Measurements from ENCODE around the gene FOXP1.

DNA sequence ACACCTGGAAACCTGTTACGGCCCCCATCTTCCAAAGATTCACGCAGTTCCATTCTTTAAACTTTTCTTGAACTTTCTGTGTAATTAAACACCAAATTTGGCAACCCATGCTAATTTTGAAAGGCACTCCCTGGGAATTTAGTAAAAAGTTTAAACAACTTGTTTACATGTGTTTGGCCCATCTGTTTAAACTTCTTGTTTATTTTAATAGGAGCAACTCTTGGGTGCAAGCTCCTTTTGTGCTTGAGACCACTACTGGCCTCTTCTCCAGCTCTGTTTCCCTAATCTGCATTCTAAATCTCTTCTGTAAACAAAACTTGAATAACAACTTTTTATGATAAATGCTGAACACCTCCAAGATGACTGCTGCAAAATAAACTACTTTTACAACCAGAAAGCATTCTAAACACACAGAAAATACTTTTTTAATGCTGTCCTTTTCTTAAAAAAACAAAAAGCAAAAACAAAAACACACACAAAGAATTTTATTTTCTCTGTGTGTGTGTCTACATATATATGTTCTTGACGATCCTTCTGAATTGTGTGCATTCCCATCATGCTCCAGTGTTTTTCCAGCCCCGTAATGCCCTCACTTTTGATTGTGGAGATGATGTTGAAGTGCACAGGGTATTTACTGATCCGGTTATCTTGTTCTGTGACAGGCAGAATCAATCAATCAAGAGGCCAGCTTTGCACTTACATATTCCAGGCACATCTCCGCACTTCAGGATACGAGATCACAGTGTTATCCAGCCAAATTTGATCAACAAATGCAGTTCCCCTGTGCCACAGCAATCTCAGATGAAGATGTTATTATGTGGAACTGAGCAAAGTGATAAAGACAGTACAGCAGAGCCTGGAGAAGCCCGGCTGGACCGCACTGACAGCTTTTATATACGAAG, 416.9 kb downstream of the FOXP1 start:
- TF ChIP-seq EZH2 (IDR thresholded peaks at IDR 0.05; ENCODE audit: borderline replicate concordance, low read length), result no peak
- TF ChIP-seq, protein P1, sequence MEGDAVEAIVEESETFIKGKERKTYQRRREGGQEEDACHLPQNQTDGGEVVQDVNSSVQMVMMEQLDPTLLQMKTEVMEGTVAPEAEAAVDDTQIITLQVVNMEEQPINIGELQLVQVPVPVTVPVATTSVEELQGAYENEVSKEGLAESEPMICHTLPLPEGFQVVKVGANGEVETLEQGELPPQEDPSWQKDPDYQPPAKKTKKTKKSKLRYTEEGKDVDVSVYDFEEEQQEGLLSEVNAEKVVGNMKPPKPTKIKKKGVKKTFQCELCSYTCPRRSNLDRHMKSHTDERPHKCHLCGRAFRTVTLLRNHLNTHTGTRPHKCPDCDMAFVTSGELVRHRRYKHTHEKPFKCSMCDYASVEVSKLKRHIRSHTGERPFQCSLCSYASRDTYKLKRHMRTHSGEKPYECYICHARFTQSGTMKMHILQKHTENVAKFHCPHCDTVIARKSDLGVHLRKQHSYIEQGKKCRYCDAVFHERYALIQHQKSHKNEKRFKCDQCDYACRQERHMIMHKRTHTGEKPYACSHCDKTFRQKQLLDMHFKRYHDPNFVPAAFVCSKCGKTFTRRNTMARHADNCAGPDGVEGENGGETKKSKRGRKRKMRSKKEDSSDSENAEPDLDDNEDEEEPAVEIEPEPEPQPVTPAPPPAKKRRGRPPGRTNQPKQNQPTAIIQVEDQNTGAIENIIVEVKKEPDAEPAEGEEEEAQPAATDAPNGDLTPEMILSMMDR (conservative IDR thresholded peaks at IDR 0.05 in 1 of 2, IDR thresholded peaks at IDR 0.05 in 1 of 2; ENCODE audit: extremely low read depth in 1 of 2, insufficient read depth in 1 of 2, low read depth in 1 of 2, low read length in 2 of 2), result no peak

All from mammary epithelial cell (primary cell).